HG03103 (cell line): Measurements from ENCODE around the gene ATR.

ENCODE experiments used
- ATAC-seq: cut with Tn5 transposase; IDR thresholded peaks from one replicate; pipeline ENCODE4 v1.9.1; 2021; ENCODE audit warnings: low read depth; ENCODE audit not compliant: unreplicated experiment

The ATR gene

GRCh38 chr3:142534543-142534942, 44.0 kb downstream of the ATR start:
- no peak for ATAC-seq

DNA sequence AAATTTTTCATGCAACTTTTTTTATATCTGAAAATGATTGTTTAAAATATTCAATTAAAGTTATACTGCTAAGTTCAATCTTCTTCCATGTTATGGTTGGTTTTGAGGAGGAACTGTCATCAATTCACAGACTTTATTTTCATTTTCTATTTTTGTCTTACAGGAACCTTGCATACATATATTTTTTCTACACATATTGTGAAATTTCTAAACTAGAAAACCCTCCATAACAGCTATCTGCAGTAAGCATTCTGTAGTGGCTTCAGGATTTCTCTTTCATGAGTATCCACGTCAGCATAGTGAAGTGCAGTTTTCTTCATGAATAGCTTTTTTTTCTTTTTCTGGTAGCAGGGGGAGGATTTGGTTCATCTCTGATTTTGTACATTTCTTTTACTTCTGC, 48.2 kb downstream of the ATR start:
- ATAC-seq: no peak

DNA sequence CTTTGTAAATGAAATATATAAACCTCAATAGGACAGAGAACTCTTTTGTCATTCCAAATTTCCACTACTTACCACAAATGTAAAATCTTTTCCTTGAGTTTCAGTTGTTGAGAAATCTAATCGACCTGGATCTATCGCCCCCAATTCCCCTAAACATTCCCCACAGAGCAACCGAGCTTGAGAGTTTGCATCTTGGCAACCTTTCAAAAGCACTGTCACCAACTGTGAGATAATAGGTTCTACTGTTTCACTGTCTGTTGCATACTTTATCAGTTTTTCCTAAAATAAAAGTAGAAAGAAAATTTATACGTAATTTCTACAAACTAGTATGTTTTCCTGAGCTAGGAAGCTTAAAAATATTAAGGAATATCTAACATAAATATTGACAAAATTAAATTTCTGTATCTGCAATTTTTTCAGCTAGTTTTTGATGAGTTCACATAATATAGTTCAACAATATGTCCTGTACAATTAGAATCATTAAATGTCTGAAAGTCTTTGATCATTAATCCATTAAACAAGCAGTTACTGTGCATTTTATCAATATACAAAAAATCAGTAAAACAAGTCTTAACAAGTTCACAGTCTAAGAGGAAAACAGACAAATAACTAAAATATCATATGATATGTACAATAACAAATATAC, 54.5 kb downstream of the ATR start:
- ATAC-seq: no peak

DNA sequence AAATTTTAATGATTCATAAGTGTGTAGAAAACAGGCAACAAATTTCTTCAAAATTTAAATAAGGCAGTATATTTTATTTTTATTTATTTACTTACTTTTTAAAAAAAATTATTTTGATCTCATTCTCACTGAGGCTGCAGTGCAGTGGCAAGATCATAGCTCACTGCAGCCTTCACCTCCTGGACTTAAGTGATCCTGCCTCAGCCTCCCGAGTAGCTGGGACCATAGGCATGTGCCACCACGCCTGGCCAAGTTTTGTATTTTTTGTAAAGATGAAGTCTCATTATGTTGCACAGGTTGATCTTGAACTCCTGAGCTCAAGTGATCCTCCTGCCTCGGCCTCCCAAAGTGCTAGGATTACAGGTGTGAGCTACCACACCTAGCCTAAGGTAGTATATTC, 69.5 kb downstream of the ATR start:
- ATAC-seq: no peak

DNA sequence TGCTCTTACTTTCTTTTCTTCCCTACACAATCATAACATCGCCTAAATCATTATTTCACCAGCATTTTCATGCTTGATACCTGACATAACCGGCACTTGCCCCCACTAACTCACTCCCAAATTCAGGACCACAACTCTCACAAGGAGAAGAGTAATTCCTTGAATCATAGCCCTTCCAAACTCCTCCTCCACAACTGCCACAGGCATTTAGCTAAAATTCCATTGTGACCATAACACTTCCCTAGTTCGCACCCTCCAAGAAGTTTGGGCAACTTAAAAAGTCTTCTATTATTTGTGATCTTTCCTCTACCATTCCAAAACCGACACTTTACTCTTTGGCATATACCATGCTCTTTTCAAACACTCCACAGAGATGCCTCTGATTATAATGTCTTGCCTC, 71.3 kb downstream of the ATR start:
- ATAC-seq: no peak

DNA sequence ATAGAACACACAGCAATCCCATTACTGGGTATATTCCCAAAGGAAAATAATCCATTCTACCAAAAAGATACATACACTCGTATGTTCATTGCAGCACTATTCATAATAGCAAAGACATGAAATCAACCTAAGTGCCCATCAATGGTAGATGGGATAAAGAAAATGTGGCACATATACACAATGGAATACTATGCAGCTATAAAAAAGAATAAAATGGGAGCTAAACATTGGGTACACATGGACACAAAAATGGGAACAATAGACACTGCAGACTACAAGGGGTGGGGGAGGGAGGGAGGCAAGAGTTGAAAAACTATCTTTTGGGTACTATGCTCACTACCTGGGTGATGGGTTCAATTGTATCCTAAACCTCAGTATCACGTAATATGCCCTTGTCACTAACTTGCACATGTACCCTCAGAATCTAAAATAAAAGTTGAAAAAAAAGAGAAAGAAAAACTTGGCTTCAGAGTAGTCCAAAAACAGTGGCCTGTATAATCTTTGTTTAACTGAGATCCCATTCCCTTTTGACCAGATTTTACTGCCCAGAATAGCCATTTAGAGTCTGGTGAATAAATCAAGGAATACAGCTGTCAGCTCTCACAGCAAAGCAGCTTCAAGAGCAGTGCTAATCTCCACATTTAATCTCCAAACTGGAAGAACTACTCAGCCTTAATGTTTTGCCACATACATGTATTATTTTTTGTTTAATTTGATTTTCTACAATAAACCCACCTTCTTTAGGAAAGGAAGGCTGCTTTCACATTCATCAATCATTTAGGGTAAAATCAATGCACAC, 76.1 kb downstream of the ATR start:
- ATAC-seq: no peak

- ATAC-seq: no peak
Measured at GRCh38 chr3:142501004-142501926, 77.3 kb downstream of the ATR start.

DNA sequence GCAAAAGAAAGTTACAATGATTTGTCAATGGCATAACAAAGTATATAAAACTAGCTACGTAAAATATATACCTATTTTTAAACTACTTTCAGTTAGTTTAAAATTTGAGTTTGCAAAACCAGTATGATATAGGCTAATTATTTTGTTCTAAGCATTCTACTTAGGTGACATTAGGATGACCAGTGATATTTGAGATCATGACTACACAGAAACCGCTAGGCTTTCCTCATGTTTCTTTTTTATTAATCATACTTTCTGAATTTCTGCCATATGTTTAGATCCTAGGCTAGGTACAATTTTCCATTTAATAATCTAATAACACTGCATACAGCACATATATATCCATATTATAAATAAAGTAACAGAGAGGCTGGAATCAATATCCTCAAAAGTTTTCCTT, 78.3 kb downstream of the ATR start:
- ATAC-seq: no peak

- no peak for ATAC-seq
Measured at GRCh38 chr3:142498397-142499180, 79.9 kb downstream of the ATR start.

DNA sequence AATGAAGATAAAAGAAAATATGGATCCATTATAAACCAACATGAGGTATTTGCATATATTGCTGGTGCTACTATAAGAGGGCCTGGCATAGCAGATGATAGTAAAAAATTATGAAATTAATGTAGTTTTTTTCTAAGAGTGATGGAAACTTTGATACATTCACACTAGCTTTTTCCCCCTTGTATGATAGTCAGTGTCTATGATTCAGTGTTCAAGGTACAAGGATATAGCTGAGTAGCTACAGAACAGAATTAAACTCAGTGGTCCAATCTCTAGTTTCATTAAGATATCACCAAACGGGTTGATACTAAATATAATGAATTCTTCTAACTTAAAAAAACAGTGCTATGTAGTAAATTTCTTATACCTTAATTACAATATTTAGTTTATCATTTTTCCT, 80.8 kb downstream of the ATR start:
- no peak for ATAC-seq

- ATAC-seq: no peak
Measured at GRCh38 chr3:142495103-142495502, 83.4 kb downstream of the ATR start.

DNA sequence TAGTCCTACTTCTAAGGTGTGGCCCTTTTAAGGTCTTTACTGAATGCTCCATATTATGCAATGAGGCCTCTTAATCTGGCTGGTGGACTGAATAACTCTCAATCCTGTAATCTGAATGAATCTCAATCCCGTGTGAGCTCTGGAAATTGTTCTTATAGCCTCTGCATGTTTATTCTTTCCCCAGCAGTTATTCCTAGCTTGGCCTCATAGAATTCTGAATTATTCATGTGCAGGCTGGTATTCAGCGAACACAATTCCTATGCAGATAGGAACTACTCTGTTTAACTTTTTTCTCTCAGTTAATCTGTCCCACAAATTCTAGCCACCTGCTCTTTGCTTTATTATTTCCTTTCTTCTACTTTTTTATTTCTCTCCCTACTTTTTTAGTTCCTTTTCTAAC, 86.3 kb downstream of the ATR start:
- ATAC-seq: no peak

DNA sequence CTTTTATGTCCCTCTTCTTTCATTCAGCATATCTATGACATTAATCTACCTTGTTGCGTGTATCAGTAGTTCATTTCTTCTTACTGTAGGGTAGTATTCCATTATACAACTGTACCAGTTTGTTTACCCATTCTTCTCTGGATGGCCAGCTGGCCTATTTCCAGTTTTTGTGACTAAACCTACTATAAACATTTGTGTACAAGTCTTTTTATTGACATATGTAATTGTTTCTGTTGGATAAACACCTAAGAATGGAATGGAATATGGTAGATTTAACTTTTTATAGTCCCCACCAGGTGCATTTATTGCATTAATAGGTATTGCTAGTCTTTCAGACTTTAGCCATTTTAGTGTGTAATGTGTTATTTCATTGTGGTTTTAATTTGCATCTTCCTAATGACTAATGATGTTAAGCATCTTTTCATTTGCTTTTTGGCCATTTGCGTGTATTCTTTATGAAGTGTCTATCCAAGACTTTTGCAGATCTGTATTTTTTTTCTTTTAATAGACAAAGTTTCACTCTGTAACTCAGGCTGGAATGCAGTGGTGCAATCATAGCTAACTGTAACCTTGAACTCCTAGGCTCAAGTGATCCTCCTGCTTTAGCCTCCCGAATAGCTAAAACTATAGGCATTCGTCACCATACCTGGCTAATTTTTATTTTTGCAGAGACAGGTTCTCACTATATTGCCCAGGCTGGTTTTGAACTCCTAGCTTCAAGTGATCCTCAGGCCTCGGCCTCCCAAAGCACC, 88.8 kb downstream of the ATR start:
- ATAC-seq: no peak

DNA sequence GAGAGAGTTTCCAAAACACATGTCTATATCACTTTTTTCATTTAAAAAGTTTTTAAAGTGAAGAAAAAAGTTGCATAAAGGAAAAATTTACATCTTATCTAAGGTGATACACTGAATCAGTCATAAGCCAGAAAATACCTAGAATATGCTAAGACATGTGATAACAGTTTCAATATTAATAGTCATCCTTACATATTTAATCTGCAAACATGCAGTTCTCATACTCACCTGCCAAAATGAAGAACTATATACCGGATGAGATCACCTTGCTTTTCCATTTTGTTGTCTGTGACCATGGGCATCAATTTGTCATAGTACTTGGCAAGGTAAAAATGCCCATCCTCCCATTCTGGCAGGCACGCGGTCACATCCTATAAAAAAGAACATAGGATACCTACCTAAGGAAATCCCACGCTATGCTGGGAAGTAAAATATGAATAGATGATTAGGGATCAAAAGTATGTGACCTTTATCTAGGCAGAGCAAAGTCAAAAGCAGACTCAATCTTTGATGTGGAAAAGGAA, 93.6 kb downstream of the ATR start:
- no peak for ATAC-seq

- ATAC-seq: no peak
Measured at GRCh38 chr3:142481196-142481595, 97.3 kb downstream of the ATR start.

- ATAC-seq: no peak
Measured at GRCh38 chr3:142470826-142471225, 107.7 kb downstream of the ATR start.

DNA sequence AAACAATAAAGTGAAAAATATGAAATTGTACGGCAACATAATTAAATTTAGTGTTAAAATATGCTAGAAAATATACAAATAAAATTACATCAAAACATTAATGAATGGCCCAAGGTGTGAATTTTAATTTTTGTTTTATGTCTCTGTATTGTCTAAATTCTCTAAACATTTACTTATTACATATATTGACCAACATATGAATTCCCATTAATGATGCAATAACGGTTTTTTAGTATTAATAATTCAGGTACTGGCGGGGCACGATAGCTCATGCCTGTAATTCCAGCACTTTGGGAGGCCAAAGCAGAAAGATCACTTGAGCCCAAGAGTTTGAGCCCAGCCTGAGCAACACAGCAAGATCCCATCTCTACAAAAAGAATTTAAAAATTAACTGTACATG, 110.1 kb downstream of the ATR start:
- ATAC-seq: no peak

GRCh38 chr3:142467768-142468167, 110.8 kb downstream of the ATR start:
- no peak for ATAC-seq

GRCh38 chr3:142460689-142461088, 117.8 kb downstream of the ATR start:
- no peak for ATAC-seq

GRCh38 chr3:142459929-142460328, 118.6 kb downstream of the ATR start:
- no peak for ATAC-seq
